Measurements from ENCODE around the gene KMT2D. TPM values are rescaled to one million over a fixed set of nuclear protein-coding genes. Genes with fewer than 3 reads are reported as not detected.

KMT2D gene
- total and polyA plus RNA-seq, 2 of the 8 experiments (the other 6 are each of a cell fraction or from before 2014, with no cell fraction given), result 9.1 to 86.3 TPM

DNA sequence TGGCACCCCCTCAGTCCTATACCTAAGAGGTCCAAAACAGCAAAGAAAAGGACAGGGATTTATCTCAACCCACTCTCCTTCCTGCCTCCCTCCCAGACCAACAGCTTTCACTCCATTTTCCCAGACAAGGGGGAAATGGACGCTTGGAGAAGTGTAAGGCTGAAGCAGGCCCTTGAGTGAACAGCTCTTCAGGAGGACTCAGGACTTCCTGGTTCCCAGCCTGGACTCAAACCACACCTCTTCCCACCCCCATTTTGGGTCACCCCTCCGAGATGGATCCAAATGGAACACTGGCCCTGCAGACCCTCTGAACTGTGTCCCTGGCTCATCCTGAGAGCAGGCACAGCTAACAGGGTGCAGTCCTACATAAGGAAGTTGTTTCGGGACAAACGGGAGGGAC, 2.7 kb downstream of the KMT2D start:
- no peak overlapping the region for H2AFZ ChIP-seq (ENCODE audit: low read length)
- no peaks in the 10 kb centered on the region for H3K27me3 ChIP-seq (replicated peaks in 1 of 4; ENCODE audit: control insufficient read depth in 3 of 4, extremely low read depth in 1 of 4, insufficient read depth in 3 of 4, low read length in 3 of 4)
- H2BK120ac ChIP-seq (replicated peaks; ENCODE audit: low read depth, low read length), result no peak overlapping the region
- no peak overlapping the region for H4K8ac ChIP-seq (ENCODE audit: extremely low read depth, insufficient read depth, low read length)
- no peak overlapping the region for H3K56ac ChIP-seq (replicated peaks; ENCODE audit: insufficient read length, low read depth, low read length)
- no peak overlapping the region for H4K5ac ChIP-seq (ENCODE audit: insufficient read length, low read depth, low read length)
- H3K79me1 ChIP-seq (ENCODE audit: low read depth, low read length), result peaks cover 33% of the 10 kb centered on the region
- H3K4me2 ChIP-seq (ENCODE audit: insufficient read depth in 1 of 2, low read depth in 2 of 2, low read length in 2 of 2), result peak overlapping the region; percentile 81 to 98
- H2AK5ac ChIP-seq (ENCODE audit: low read depth, low read length), result no peak overlapping the region
- H3K9me3 ChIP-seq (ENCODE audit: insufficient read depth in 2 of 2, low read depth in 1 of 2, low read length in 1 of 2), result no peaks in the 10 kb centered on the region
- FAIRE-seq, result no peak
- DNase-seq (ENCODE audit: low read depth in 1 of 2, low spot score in 2 of 2), result no peak
- H3K9ac ChIP-seq (replicated peaks in 1 of 4; ENCODE audit: extremely low read depth in 1 of 4, low read depth in 3 of 4, low read length in 3 of 4), result peak overlapping the region in 1 of 4 experiments; percentile 6; a peak in 1 of 7 replicates
- no peak overlapping the region for H3K4ac ChIP-seq (replicated peaks; ENCODE audit: insufficient read length, low read depth, low read length)
- H2BK5ac ChIP-seq (ENCODE audit: low read depth, low read length), result no peak overlapping the region
- no peak overlapping the region for H2BK20ac ChIP-seq (ENCODE audit: low read length)
- no peak overlapping the region for H2BK15ac ChIP-seq (ENCODE audit: low read length)
- no peak overlapping the region for H3K23ac ChIP-seq (ENCODE audit: insufficient read length)
- no peak overlapping the region for H4K91ac ChIP-seq (replicated peaks; ENCODE audit: insufficient read length, low read length)
- H4K20me1 ChIP-seq (replicated peaks in 1 of 2; ENCODE audit: control insufficient read depth in 1 of 2, insufficient read depth in 2 of 2, low read length in 2 of 2), result peaks cover 42 to 56% of the 10 kb centered on the region in 2 experiments
- peaks cover 15% of the 10 kb centered on the region for H3K23me2 ChIP-seq (ENCODE audit: low read depth, low read length)
- H2BK12ac ChIP-seq (ENCODE audit: low read depth, low read length), result no peak overlapping the region
- 69% methylated on average over 4 of the region's 4 CpGs; no CpG with 5 or more reads in 1 of the 2 experiments for WGBS, 2 experiments (ENCODE audit: extremely low coverage in 1 of 2, insufficient coverage in 1 of 2, insufficient read length in 1 of 2, insufficient replicate concordance in 2 of 2, low coverage in 1 of 2, low lambda C conversion rate in 2 of 2, missing lambda C conversion rate in 1 of 2)
- POLR2A ChIA-PET (ENCODE audit: partially characterized antibody), result interaction anchor here (1.0 to 5.6 kb wide), 10 partner anchors 12 to 201 kb away, joined by 3 to 47 read pairs (median 6); partner anchors contain the start of genes DDN, RHEBL1 and TUBA1B
- H3K14ac ChIP-seq (ENCODE audit: insufficient read length), result no peak overlapping the region
- no peak overlapping the region for H3K18ac ChIP-seq (ENCODE audit: extremely low read depth, low read length)
- no peak overlapping the region for H3K27ac ChIP-seq (ENCODE audit: low read depth, low read length)
- H3K79me2 ChIP-seq (ENCODE audit: control insufficient read depth in 1 of 2, insufficient read depth in 2 of 2, low read length in 2 of 2), result peaks cover 51 to 68% of the 10 kb centered on the region in 2 experiments
- peak overlapping the region; percentile 85 to 97 (median 96); a peak in 7 of 8 replicates for H3K4me3 ChIP-seq (ENCODE audit: extremely low read depth in 1 of 4, insufficient read depth in 2 of 4, low read depth in 3 of 4, low read length in 4 of 4)
- CTCF ChIA-PET (ENCODE audit: partially characterized antibody), result interaction anchor here (0.9 to 2.7 kb wide), 5 partner anchors 14 to 70 kb away, joined by 3 to 16 read pairs (median 10); partner anchors contain the start of gene DHH
- peaks cover 9 to 37% (median 13%) of the 10 kb centered on the region in 4 experiments for H3K4me1 ChIP-seq (replicated peaks in 1 of 4; ENCODE audit: control insufficient read depth in 3 of 4, insufficient read depth in 4 of 4, low read length in 3 of 4)
- H3K36me3 ChIP-seq (ENCODE audit: control insufficient read depth in 2 of 4, insufficient read depth in 4 of 4, low read length in 3 of 4), result peaks cover 14 to 23% (median 22%) of the 10 kb centered on the region in 4 experiments
- TF ChIP-seq EZH2 (IDR thresholded peaks at IDR 0.05; ENCODE audit: low read depth, low read length, severe bottlenecking) (no peak), RBBP5 (IDR thresholded peaks at IDR 0.05; ENCODE audit: borderline replicate concordance, low read depth, low read length) (no peak), RXRA (IDR thresholded peaks at IDR 0.05; ENCODE audit: insufficient read depth, low read depth, low read length) (no peak), RFX5 (IDR thresholded peaks at IDR 0.05; ENCODE audit: borderline replicate concordance, low read depth, low read length) (no peak), KDM5A (IDR thresholded peaks at IDR 0.05; ENCODE audit: low read length) (no peak), CEBPB (IDR thresholded peaks at IDR 0.05; ENCODE audit: low read depth, low read length) (no peak), FOSL1 (IDR thresholded peaks at IDR 0.05; ENCODE audit: insufficient read depth, low read depth, low read length) (no peak)
- TF ChIP-seq, protein P1, sequence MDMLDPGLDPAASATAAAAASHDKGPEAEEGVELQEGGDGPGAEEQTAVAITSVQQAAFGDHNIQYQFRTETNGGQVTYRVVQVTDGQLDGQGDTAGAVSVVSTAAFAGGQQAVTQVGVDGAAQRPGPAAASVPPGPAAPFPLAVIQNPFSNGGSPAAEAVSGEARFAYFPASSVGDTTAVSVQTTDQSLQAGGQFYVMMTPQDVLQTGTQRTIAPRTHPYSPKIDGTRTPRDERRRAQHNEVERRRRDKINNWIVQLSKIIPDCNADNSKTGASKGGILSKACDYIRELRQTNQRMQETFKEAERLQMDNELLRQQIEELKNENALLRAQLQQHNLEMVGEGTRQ (IDR thresholded peaks at IDR 0.05; ENCODE audit: low read length), result no peak
- TF ChIP-seq, protein P2, sequence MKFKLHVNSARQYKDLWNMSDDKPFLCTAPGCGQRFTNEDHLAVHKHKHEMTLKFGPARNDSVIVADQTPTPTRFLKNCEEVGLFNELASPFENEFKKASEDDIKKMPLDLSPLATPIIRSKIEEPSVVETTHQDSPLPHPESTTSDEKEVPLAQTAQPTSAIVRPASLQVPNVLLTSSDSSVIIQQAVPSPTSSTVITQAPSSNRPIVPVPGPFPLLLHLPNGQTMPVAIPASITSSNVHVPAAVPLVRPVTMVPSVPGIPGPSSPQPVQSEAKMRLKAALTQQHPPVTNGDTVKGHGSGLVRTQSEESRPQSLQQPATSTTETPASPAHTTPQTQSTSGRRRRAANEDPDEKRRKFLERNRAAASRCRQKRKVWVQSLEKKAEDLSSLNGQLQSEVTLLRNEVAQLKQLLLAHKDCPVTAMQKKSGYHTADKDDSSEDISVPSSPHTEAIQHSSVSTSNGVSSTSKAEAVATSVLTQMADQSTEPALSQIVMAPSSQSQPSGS (IDR thresholded peaks at IDR 0.05; ENCODE audit: low read length), result no peak
- TF ChIP-seq, protein P3, sequence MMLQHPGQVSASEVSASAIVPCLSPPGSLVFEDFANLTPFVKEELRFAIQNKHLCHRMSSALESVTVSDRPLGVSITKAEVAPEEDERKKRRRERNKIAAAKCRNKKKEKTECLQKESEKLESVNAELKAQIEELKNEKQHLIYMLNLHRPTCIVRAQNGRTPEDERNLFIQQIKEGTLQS (IDR thresholded peaks at IDR 0.05; ENCODE audit: insufficient read depth, low read depth, low read length), result no peak

Measured in H1 (cell line).